Stimulated activated CD4-positive, alpha-beta T cell treated with anti-CD3 and anti-CD28 coated beads, Interleukin-1b, Interleukin-23, amount 100 ng/mL, for 24 hours (primary cell): ENCODE measurements around the gene GABRG3.

ENCODE experiments used
- DNase-seq, 4 experiments: peaks; one replicate each; pipeline ENCODE4 v3.0.0-alpha.2; 2020; ENCODE audit warnings: low read depth in 4 of 4, low spot score in 1 of 4

Gene GABRG3

DNA sequence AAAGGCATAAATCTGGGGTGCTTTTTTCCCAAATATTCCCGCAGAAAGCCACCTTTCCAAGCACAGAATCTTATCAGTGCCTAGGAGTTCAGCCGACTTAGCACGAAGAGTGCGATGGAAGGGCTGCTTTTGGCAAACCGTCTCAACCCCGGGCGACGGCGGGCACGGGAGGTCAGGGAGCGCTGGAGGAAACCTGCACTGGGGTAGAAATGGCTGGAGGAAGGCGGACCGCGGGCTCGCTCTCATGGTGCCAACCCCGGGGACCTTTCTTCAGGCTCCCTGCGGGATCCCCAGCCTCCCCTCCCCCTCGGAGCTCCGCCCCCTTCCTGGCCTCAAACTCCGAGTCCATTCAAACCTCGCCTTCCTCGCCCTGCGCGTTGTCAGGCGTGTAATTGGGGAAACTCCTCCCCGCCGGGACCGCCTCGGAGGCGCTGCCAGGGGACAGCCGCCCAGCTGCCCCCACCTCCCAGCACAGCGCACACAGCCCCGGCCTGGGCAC is at the start of gene GABRG3:
Gene GABRG3, plus strand, starts transcription at position 470 of the 499 bp plus-strand sequence.
- DNase-seq: no peak

DNA sequence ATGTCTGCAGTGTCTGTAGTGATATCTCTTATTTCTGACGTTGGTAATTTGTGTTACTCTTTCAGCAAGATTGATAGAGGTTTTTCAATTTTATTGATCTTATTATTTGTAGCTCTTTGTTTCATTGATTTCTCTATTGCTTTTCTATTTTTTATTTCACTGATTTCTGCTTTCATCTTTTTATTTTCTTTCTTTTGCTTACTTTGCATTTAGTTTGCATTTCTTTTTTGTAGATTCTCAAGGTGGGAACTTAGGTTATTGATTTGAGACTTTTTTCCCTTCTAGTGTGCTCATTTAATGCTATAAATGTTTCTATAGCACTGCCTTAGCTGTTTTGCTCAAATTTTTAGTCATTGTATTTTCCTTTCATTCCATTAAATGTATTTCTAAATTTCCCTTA is 49.5 kb upstream of the GABRG3 start:
- no peak for DNase-seq

- no peak for DNase-seq
These were observed 44.9 kb upstream of the GABRG3 start for GRCh38 chr15:26926081-26926480.

- DNase-seq: no peak
These were observed 42.9 kb upstream of the GABRG3 start for GRCh38 chr15:26928051-26928450.

- DNase-seq: no peak
These were observed 41.4 kb upstream of the GABRG3 start for GRCh38 chr15:26929588-26929987.

GRCh38 chr15:26934848-26935247 is 36.1 kb upstream of the GABRG3 start:
- no peak for DNase-seq

DNA sequence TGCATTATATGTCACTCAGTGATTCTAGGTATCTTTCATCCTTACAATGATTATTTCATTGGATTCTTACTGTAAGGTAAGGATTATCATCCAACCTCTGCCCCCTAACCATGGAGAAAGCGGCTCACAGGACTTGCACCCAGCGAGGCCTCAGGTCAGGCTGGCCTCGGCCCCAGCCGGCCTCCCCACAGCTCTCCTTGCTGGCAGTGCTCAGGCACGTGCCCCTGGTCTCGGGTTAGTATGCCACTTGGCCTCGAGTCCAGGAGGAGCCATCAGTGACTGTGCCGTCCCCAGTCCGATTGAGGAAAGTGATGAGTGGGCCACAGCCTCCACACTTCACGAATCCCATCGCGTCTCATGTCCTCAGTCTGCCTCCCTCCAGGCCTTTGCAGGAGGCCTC is 35.7 kb upstream of the GABRG3 start:
- no peak for DNase-seq

GRCh38 chr15:26936502-26936901 is 34.5 kb upstream of the GABRG3 start:
- DNase-seq: no peak

GRCh38 chr15:26937134-26937533 is 33.8 kb upstream of the GABRG3 start:
- no peak for DNase-seq

GRCh38 chr15:26939398-26939797 is 31.6 kb upstream of the GABRG3 start:
- no peak for DNase-seq

- no peak for DNase-seq
These were observed 29.5 kb upstream of the GABRG3 start for GRCh38 chr15:26941489-26941888.

DNA sequence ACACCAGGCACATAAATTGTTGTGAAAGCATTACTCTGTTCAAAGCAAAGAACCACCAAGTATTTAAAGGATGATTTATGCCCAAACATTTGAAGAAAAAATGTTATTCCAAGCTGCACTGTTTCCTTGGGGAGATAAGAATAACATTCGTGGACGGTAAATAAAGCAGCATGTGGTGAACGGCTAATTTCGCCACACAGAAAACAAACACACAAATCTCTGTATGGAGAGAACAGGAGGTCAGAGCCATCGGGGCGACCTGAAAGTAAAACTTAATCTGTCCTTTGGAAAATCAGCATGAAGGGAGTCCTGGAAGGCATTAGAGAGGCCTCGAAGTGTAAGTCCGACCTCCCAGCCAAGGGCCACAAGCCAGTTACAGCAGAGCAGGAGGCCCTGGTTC is 27.1 kb upstream of the GABRG3 start:
- no peak for DNase-seq

DNA sequence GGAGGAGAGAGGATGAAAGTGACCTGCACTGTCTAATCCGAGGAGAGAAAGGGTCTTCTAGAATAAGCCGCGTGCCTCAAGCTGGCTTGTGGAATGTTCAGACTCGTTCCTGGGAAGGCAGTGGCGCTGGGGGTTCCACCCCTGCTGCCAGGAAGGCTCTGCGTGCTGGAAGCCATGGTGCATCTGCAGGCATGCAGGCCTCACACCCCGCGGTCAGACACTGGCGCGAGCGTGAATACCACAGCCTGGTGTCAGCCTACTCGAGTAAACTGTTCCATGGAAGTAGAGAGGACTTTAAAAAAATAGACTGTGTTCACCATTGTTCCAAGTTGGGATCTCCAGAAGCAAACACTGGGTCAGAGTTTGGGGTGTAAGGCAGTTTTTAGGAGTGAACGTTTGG is 25.9 kb upstream of the GABRG3 start:
- no peak for DNase-seq

- DNase-seq: no peak
These were observed 21.0 kb upstream of the GABRG3 start for GRCh38 chr15:26950001-26950400.

DNA sequence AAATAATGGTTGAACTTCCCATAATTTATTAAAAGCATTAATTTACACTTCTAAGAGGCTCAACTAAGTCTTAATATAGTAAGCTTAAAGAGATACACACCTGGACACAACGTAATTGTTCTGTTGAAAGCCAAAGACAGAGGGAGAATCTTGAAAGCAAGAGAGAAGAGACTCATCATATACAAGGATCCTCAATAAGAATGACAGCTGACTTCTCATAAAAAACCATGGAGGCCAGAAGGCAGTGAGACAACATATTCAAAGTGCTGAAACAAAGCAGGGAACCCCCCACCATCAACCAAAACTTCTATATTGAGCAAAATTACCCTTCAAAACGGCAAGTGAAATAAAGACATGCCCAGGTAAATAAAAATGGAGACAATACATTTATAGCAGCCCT is 16.6 kb upstream of the GABRG3 start:
- DNase-seq: no peak

GRCh38 chr15:26967719-26968269 is 3.2 kb upstream of the GABRG3 start:
- DNase-seq: no peak

- no peak for DNase-seq
These were observed 2.2 kb upstream of the GABRG3 start for GRCh38 chr15:26968806-26969205.

DNA sequence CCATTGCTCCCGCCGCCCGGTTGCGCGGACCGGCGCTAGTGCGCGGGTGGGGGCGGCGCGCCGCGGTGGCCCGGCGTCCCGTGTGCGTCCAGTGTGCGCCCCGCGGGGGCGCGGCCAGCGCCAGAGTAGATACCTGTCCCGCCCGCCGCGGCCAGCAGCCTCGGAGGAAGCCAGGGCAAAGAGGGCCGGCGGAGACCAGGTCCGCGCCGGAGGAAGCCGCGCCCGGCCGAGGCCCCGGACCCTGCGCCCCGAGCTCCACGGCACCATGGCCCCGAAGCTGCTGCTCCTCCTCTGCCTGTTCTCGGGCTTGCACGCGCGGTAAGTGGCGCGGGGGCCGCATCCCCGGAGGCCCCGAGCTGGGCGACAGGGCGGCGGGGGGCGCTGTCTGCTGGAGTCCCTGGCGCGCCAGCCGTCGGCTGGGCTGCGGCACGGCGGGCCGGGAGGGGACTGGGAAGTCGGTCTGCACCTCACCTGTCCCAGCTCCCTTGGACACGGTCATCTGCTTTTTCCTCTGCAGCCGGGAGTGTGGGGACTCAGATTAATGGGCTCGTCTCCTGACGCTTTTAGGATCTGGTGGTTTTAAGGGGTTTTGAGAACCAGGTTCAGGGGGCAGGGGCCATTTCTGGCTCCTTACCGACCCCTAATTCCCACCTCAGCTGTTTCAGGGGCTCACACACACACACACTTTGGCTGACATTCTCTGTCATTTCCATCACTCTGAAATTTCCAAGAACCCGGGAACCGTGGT is 464 bp downstream of the GABRG3 start:
- no peak for DNase-seq

GRCh38 chr15:26972636-26973035 is 1.7 kb downstream of the GABRG3 start:
- no peak for DNase-seq

GRCh38 chr15:26974120-26974780 is 3.3 kb downstream of the GABRG3 start:
- DNase-seq: no peak

DNA sequence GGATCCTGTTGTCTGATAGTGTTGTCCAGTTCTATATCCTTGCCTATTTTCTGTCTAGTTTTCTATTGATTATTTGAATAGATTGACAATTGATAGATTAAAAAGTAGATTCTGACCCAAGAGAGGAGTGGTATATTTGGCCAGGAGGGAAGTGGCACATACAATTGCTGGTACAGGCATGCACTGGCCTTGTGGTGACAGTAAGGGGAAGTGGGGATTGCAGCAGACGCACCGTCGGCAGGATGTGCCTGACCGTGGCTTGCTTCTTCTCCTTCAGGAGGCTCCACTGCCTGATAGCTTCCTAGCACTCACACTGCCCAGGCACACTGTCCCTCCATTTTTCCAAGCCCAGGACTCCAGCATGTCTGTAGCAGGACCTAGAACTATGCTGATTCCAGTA is 10.5 kb downstream of the GABRG3 start:
- DNase-seq: no peak

DNA sequence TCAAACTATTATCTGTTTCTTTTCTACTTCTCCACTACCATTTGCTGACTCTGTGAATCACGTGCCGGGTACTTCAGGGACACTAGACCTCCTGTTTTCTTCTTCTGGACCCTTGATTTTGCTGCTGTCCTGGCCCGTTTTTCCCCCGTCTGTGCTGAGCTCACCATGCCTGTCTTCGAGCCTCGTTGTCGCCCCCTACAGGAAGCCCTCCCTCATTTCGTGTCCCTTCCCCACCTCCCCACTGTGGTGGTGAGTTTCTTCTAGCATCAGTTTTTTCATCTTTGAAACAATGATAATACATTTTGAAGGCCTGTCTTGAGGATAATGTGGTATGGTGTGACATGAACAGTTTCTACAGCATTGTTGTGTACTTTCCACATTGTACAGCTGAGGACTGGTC is 12.8 kb downstream of the GABRG3 start:
- no peak for DNase-seq
